Gastroesophageal sphincter (tissue), 3 donors: Measurements from ENCODE around the gene ZBTB11.

Source experiments
- EP300 ChIP-seq: sonication (generic); formaldehyde crosslinking; IDR thresholded peaks from one replicate; pipeline ENCODE4 v1.6.1; 2017; ENCODE audit warnings: antibody characterized with exemption, mild to moderate bottlenecking
- POLR2A ChIP-seq, 2 donors: fragments of 450-650 bp; IDR thresholded peaks; one replicate each; pipeline ENCODE4 v1.6.1; 2017; ENCODE audit warnings: antibody characterized with exemption in 2 of 2, mild to moderate bottlenecking in 2 of 2, moderate library complexity in 1 of 2
- POLR2AphosphoS5 ChIP-seq: sonication (generic); formaldehyde crosslinking; IDR thresholded peaks from one replicate; pipeline ENCODE4 v1.6.1; 2017; ENCODE audit warnings: antibody characterized with exemption
- TF ChIP-seq, protein P1 (sequence below), 4 experiments: fragments of 200-600 bp in 2 of 4; fragments of 450-650 bp in 2 of 4; sonication (generic) in 1 of 4; IDR thresholded peaks; one replicate each; pipeline ENCODE4 v1.5.1; 2017 to 2019; ENCODE audit warnings: antibody characterized with exemption in 4 of 4, mild to moderate bottlenecking in 2 of 4, moderate library complexity in 2 of 4

DNA sequence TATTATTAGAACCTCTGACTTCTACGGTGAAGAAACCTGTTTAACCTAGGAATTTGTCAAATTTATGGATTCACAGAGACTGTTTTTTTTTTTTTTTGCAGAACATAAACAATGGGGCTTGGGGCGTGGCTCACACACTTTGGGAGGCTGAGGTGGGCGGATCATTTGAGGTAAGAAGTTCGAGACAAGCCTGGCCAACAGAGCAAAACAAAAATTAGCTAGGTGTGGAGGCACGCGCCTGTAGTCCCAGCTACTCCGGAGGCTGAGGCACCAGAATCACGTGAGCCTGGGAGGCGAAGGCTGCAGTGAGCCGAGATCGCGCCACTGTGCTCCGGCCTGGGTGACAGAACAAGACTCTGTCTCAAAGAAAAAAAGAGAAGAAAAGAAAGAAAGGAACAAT, 3.0 kb downstream of the ZBTB11 start:
- TF ChIP-seq, protein P1, sequence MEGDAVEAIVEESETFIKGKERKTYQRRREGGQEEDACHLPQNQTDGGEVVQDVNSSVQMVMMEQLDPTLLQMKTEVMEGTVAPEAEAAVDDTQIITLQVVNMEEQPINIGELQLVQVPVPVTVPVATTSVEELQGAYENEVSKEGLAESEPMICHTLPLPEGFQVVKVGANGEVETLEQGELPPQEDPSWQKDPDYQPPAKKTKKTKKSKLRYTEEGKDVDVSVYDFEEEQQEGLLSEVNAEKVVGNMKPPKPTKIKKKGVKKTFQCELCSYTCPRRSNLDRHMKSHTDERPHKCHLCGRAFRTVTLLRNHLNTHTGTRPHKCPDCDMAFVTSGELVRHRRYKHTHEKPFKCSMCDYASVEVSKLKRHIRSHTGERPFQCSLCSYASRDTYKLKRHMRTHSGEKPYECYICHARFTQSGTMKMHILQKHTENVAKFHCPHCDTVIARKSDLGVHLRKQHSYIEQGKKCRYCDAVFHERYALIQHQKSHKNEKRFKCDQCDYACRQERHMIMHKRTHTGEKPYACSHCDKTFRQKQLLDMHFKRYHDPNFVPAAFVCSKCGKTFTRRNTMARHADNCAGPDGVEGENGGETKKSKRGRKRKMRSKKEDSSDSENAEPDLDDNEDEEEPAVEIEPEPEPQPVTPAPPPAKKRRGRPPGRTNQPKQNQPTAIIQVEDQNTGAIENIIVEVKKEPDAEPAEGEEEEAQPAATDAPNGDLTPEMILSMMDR (IDR thresholded peaks at IDR 0.05): no peak
- TF ChIP-seq POLR2AphosphoS5: no peak
- TF ChIP-seq POLR2A (IDR thresholded peaks at IDR 0.05): no peak
- TF ChIP-seq EP300: no peak
